HG03457 (cell line): ENCODE data around the gene AMZ1.
"Not testable (repeated sequence)": the region's sequence is repeated elsewhere in the genome, so short reads cannot be mapped to it uniquely, and the experiment has no call there.

Experiments used
- ATAC-seq: cut with Tn5 transposase; IDR thresholded peaks from one replicate; pipeline ENCODE4 v1.9.1; 2021; ENCODE audit warnings: moderate number of reproducible peaks; ENCODE audit not compliant: unreplicated experiment

The AMZ1 gene

GRCh38 chr7:2710286-2710655, 22.3 kb downstream of the AMZ1 start:
- ATAC-seq, result peak; percentile 46

- peak; percentile 38 for ATAC-seq
These were observed 23.0 kb downstream of the AMZ1 start for GRCh38 chr7:2710901-2711551.

- ATAC-seq, result no peak
These were observed 24.1 kb downstream of the AMZ1 start for GRCh38 chr7:2711895-2712675.

- no peak for ATAC-seq
These were observed 25.4 kb downstream of the AMZ1 start for GRCh38 chr7:2713370-2713769.

- no peak for ATAC-seq
These were observed 26.0 kb downstream of the AMZ1 start for GRCh38 chr7:2713978-2714377.

GRCh38 chr7:2714636-2715035, 26.6 kb downstream of the AMZ1 start:
- ATAC-seq, result no peak

GRCh38 chr7:2715341-2716231, 27.6 kb downstream of the AMZ1 start:
- ATAC-seq, result no peak

- ATAC-seq, result no peak
These were observed 28.5 kb downstream of the AMZ1 start for GRCh38 chr7:2716488-2716887.

- no peak for ATAC-seq
These were observed 28.9 kb downstream of the AMZ1 start for GRCh38 chr7:2716906-2717292.

- ATAC-seq, result no peak
These were observed 29.6 kb downstream of the AMZ1 start for GRCh38 chr7:2717293-2718261.

GRCh38 chr7:2718296-2718965, 30.4 kb downstream of the AMZ1 start:
- no peak for ATAC-seq

GRCh38 chr7:2719007-2719406, 31.0 kb downstream of the AMZ1 start:
- ATAC-seq, result no peak

- ATAC-seq, result no peak
These were observed 32.0 kb downstream of the AMZ1 start for GRCh38 chr7:2720024-2720423.

- no peak for ATAC-seq
These were observed 33.8 kb downstream of the AMZ1 start for GRCh38 chr7:2721842-2722241.

GRCh38 chr7:2722591-2722990, 34.6 kb downstream of the AMZ1 start:
- ATAC-seq, result no peak

GRCh38 chr7:2723138-2723850, 35.3 kb downstream of the AMZ1 start:
- ATAC-seq, result no peak

- ATAC-seq, result not testable (repeated sequence)
These were observed 36.0 kb downstream of the AMZ1 start for GRCh38 chr7:2724036-2724435.

GRCh38 chr7:2724453-2725177, 36.6 kb downstream of the AMZ1 start:
- ATAC-seq, result no peak
